GM19043 (cell line): ENCODE results near the gene ZFAND2A.
A peak's percentile ranks its signal among the peaks of the same experiment; 100 is the strongest.
"Not testable (repeated sequence)": the region's sequence is repeated elsewhere in the genome, so short reads cannot be mapped to it uniquely, and the experiment has no call there.

ENCODE experiments used
- ATAC-seq: cut with Tn5 transposase; IDR thresholded peaks from one replicate; pipeline ENCODE4 v1.9.1; 2021; ENCODE audit warnings: low read depth; ENCODE audit not compliant: unreplicated experiment

ZFAND2A gene

DNA sequence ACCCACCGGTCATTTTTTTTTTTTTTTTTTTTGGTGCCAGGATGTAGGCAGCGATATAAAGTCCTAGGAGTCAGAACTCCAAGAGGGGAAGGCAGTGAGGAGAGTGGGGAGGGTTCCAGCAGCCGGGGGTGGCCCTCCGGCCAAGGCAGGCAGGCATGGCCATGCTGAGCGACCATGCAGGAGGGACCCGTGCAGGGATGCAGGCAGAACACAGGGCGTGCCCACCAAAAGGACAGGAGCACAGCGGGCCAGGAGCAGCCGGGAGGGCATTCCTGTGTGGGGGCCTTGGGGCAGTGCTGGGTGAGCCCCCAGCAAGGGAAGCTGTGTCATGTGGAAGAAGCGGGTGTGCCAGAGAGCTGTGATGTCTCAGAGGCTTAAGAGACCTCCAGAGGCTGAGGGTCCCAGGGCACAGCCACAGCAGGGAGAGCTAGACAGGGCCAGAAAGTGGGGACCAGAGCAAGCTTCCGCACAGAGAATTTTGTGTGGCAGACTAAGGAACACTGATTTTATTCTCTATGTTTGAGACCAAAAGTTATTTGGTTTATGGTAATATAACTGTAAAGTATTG is 5.7 kb downstream of the ZFAND2A start:
- ATAC-seq = no peak

GRCh38 chr7:1152492-1152891 is 7.5 kb downstream of the ZFAND2A start:
- ATAC-seq = no peak

DNA sequence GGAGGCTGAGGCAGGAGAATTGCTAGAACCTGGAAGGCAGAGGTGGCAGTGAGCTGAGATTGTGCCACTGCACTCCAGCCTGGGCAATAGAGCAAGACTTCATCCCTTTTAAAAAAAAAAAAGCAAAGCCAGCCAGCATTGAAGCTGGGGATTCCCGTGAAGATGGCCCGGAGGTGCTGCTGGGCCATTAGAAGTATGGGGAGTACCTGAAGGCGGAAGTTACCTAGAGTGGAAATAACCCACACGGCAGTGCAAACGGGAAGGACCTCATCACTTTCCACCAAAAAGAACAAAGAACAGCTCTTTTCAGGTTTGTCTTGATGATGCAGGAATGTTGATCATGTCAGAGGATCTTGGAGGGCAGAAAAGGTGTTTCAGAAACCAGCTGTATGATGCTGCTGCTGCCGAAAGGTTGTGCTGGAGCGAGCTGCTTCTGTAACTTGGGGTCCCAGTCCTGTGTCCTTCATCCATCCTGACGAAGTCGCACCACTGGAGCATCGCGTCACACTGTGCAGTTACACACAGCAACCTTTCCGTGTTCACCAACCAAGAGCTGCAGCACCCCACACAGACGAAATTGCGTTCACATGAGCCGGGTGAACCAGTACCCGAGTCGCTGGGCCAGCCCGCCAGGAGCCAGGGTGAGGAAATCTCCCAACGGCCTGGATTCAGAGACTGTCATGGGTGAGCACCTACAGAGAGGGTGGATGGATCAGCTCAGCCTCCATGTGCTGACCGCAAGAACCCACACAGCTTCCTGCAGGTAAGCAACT is 8.2 kb downstream of the ZFAND2A start:
- ATAC-seq = no peak

DNA sequence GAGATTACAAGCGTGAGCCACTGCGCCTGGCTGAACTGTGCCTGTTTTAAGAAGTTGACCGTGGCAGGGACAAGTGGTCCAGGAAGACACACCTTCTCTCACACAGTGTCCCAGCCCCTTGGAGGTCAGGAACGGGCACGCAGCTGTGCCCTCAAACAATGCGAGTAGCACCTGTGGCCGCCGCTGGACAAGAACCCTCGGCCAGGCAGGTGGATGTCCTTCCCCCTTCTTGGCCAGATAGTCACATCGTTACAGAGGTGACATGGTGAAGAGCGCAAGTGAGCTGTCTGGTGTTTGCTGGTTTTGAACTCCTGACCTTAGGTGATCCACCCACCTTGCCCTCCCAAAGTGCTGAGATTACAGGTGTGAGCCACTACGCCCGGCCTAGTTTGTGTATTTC is 8.8 kb downstream of the ZFAND2A start:
- ATAC-seq = no peak

DNA sequence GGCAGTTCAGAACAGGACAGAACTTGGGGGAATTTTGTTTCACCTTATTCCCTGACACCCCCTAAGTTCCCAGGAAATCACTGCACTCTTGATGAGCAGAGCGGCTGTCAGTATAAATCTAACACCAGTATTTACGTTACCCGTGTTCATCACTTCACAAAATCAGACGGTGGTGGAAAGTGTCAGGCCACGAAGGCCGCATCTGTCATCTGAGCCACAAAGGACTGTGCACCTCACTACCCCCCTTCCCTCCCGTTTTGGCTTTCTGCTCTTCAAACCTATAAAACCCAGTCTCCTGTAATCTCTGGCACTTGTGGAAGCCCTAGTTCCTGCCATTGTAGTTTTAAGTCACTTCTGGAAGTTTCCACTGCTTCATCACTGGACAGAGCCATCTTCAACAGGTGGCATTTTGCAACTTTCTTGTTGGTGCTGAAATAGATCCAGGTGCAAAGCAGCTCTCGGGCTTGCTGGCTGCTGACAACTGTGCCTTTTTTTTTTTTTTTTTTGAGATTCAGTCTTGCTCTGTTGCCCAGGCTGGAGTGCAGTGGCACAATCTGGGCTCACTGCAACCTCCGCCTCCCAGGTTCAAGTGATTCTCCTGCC is 9.5 kb downstream of the ZFAND2A start:
- ATAC-seq = no peak

DNA sequence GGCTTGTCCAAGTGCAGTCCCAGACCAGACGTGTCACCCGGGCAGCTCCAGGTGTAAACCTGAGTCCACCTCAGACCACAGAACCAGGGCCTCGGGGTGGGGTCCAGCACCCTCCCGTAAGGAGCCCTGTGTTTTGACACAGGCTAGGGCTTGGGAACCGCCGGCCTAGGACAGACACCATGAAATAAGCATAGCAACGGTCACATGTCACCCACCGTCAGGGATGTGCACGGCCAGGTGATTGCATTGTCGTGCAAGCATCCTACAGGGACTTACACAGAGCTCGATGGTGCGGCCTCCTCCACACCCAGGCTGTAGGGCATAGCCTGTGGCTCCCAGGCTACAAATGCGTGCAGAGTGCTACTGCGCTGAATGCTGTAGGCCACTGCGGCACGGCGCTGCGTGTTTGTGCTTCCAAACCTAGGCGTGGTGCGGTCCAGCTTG is 10.6 kb downstream of the ZFAND2A start:
- no peak for ATAC-seq

GRCh38 chr7:1147873-1148272 is 12.1 kb downstream of the ZFAND2A start:
- not testable (repeated sequence) for ATAC-seq

GRCh38 chr7:1144269-1144771 is 15.7 kb downstream of the ZFAND2A start:
- no peak for ATAC-seq

DNA sequence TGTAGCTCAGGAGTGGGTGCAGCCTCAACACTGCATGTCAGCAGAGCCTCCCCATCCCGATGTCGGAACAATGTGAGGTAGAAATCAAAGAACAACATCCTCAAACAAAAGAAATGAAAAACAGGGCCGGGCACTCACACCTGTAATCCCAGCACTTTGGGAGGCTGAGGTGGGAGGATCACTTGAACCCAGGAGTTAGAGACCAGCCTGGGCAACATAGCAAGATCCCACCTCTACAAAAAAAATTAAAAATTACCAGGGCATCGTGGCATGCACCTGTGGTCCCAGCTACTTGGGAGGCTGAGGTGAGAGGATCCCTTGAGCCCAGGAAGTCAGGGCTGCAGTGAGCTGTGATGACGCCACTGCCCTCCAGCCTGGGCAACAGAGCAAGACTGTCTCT is 17.0 kb downstream of the ZFAND2A start:
- ATAC-seq = not testable (repeated sequence)

GRCh38 chr7:1142051-1142635 is 17.9 kb downstream of the ZFAND2A start:
- no peak for ATAC-seq

DNA sequence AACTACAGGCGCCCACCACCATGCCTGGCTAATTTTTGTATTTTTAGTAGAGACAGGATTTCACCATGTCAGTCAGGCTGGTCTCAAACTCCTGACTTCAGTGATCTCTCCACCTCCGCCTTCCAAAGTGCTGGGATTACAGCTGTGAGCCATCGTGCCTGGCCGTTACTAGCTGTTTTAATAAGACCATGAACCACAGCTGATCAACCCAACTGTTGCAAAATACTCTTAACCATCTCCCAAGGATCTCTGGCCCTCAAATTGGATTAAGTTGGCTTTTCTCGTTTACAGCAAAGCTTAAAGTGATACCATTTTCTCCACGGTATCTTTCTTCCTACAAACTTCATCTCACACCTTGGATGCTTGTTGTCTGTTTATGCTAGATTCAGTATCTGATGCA is 18.3 kb downstream of the ZFAND2A start:
- ATAC-seq = no peak

DNA sequence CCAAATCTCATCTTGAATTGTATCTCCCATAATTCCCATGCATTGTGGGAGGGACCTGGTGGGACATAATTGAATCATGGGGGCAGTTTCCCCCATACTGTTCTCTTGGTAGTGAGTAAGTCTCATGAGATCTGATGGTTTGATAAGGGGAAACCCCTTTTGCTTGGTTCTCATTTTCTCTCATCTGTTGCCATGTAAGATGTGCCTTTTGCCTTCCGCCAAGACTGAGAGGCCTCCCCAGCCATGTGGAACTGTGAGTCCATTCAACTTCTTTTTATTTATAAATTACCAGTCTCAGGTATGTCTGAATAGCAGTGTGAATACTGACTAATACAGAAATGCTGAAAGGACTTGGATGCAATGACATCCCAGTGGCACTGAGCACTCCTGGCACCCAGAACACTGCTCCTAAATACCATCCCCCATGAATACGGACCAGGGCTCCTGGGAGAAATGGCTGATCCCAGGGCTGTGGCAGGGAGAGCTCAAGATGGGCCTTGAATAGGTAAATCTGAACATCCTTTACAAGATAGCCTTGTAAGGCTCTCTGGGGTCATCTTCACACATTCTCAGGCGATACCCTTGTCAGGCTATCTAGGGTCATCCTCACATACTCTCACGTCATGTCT is 19.4 kb downstream of the ZFAND2A start:
- no peak for ATAC-seq

- peak; percentile 39 for ATAC-seq
These were observed 22.4 kb downstream of the ZFAND2A start for GRCh38 chr7:1137517-1138167.

DNA sequence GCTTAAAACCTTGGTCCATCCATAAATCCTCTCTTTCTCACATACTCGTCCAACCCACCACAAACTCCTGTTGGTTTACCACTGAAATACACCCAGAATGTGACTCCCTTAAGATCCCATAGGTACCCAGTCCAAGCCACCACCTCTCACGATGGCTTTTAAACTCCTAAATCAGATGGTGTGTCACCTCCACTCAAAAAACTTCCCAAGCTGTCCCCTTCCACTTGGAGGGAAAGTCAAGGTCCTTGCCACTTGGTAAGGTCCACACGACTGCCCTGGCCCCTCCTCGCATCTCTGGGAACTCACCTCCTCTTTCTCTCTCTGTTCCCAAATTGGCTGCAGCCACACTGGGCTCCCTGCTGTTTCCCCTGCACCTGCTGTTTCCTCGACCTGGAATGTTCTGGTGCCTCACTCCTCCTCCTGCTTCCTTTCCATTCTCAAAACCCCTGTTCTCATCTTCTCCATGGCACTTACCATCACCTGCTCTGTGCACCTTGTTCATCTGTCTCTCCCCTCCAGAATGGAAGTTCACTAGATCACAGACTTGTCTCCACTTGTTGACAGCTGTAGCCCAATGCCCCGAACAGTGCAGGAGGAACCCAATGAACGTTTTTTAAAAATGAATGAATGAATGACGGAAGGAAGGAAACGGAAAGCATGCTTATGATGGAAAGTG is 23.0 kb downstream of the ZFAND2A start:
- ATAC-seq = no peak

DNA sequence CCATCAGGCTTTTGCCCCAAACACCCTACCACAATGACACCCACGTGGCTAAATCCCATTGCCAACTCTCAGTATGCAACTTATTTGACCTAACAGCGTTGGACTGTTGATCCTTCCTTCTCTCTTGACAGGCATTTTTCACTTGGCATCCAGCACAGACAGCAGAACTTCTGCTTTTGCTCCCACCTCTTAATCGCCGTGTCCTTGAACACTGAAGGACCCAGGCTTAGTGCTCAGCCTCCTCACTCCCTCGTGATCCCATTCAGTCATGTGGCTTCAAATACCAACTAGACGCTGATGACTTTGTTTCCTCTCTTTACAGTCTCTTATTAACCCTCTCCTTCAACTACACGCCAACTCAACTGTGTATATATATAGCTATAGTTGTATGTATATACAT is 25.0 kb downstream of the ZFAND2A start:
- no peak for ATAC-seq

GRCh38 chr7:1131471-1132265 is 28.3 kb downstream of the ZFAND2A start:
- no peak for ATAC-seq

DNA sequence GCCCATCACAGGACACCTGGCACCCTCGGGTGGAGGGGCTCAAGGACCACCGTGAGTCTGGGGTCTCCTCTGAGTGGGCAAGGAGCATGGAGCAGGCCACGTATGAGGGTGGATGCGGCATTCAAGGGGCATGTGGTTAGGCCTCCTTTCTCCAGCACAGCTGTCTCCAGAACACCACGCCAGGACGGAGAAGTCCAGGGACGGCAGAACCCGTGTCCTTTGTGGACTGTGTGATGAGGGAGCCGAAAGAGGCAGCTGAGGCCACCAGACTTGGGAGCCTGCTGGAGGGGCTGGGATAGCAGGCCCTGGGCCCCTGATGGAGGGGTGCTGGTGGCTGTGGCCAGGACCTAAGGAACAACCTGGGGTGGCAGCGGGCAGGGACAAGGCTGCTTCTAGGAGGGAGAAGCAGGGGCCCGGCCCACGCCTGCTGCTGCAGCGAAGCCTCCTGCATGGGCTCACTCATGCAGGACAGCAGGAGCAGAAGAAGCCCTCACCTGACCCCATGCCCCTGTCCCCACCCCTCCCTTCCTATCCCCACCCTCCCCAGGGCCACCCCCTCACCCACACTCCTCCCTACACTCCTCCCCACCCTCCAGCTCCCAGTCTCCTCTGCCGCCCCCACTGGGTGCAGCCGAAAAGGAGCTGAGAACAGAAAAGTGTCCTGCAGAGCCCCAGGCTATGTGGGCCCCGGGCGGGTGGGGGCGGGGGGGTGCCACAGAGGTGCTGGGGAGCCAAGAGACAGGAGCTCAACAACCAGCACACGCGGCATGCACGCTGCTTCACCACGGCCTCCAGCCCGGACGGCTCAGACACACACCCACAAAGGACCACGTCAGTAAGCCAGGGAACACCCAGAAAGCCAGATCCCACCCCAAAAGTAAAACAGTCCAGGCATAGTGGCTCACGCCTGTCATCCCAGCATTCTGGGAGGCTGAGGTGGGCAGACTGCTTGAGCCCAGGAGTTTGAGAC is 29.7 kb downstream of the ZFAND2A start:
- ATAC-seq = no peak

DNA sequence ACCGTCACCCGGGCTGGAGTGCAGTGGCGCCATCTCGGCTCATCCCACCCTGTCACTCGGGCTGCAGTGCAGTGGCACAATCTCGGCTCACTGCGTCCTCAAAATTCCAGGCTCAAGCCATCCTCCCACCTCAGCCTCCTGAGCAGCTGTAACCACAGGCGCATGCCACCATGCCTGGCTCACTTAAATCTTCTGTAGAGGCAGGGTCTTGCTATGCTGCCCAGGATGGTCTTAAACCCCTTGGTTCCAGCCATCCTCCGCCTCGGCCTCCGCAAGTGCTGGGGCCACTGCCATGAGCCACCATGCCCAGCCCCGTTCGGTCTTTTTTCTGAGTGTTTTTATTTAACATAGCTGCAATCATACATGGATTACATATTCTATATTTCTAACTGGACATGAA is 30.6 kb downstream of the ZFAND2A start:
- ATAC-seq = no peak
